Activated CD4-positive, CD25-positive, alpha-beta regulatory T cell treated with anti-CD3 and anti-CD28 coated beads, Interleukin-2, amount 50 U/mL, for 24 hours (primary cell): ENCODE measurements around the gene PCDH15.
"Not testable (repeated sequence)": the region's sequence is repeated elsewhere in the genome, so short reads cannot be mapped to it uniquely, and the experiment has no call there.

Experiments
- ATAC-seq, 2 donors: fragments of 150-1000 bp; cut with Tn5 transposase; one replicate each; pipeline ENCODE4 v1.10.0; 2021; ENCODE audit warnings: mild to moderate bottlenecking in 1 of 2, moderate library complexity in 1 of 2

Gene PCDH15

DNA sequence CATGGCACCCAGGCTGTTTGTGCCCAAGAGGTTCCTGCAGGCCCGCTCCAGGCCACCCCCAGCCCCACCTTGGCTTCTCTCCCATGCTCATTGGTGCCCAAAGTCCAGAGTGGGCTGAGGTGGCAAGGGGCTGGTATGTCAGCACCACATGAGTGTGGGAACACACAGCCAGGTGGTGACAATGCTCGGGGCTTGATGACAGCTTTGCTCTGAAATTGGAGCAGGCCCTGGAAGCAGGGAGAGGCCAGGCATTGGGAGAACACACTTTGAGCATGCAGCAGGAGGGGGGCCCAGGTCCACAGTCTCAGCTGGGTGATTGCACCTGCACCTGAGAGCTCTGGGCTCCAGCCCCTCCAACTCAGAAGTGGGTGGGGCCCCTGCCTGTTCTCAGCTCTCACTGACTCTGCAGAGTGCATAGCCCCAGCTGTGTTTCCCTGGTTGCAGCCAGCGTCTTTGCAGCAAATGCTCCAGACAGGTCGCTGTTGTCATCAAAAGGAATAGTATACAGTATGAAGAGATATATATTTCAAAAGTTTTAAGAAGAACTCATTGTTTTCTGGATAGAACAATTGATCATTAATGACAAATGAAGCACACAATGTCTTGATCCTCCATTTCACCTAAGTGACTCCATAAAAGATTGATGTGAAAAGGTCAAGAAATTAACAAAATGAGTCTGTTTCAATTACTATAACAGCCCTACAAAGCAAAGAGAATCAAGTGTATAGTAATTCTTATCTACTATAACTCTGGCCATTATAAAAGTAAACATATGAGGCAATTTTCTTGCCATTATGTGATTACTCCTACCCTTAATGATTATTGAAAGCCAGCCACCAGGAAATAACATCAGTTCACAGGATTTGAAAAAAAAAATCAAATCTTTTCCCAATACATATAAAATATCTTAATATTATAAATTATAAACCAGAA lies 848.1 kb downstream of the PCDH15 start:
- ATAC-seq = no peak

DNA sequence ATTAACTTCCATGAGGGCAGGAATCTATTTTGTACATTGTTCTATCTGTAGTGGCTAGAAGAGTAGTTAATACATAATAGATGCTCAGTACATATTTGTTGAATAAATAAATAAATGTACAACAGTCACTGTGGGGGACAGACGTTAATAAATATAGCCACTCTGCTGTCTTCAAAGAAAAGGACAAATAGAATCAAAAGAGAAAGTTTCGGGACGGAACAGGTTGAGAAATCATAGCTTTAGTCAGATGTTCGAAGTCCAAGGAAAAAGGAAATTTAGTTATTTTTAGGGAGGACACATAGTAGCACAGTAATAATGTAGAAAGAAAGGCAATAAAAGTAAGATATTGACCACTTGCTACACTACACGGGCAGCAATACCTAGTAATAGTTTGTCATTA lies 861.4 kb downstream of the PCDH15 start:
- no peak for ATAC-seq

- no peak for ATAC-seq
Observed at GRCh38 chr10:53930648-53931047, 870.4 kb downstream of the PCDH15 start.

GRCh38 chr10:53924051-53924700 lies 876.9 kb downstream of the PCDH15 start:
- ATAC-seq = not testable (repeated sequence)

DNA sequence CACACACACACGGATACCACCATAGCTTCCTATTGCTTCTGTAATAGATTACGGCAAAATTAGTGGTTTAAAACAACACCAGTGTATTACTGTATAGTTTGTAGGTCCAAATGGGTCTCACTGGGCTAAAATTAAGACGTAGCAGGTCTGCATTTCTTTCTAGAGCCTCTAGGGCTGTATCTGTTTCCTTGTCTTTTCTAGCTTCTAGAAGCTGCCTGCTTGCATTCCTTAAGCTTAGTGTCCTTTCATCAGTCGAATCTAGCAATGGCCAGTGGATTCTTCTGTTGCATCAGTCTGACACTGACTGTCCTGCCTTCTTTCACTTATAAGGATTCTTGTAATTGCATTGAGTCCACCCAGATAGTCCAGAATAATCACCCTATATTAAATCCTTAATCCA lies 882.3 kb downstream of the PCDH15 start:
- no peak for ATAC-seq

- ATAC-seq = no peak
Observed at GRCh38 chr10:53909791-53910190, 891.2 kb downstream of the PCDH15 start.

- no peak for ATAC-seq
Observed at GRCh38 chr10:53904506-53905241, 896.4 kb downstream of the PCDH15 start.

- ATAC-seq = no peak
Observed at GRCh38 chr10:53903756-53904155, 897.3 kb downstream of the PCDH15 start.

DNA sequence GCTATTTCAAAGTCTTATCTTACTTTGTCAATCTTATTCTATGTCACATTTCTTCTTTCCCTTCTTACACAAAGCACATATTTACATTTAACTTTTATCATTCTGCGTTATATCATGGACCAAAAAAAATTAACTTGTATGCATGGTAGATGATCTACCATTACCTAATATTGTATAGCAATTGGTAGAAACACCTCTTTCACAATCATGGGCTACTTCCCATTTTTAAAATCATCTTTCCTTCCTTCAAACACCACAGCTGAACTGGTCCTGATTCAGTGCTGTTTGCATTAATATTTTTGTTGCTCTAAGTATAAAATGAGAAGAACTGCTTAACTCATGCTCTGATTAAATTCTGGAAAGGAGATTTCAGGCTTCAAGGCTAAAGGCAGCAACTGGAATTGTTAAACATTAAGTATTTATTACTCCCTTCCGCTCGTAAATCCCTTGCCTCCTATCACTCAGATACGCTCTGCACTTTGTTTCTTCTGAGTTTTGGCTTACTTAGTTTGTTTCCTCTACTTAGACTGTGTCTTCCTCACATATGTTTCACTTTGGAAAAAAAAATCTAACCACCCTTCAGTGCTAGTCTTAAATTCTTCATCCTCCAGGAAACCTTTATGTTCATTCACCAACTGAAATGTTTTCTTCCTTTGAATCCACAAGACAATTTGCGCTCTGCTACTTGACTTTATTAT lies 901.4 kb downstream of the PCDH15 start:
- ATAC-seq = no peak

- no peak for ATAC-seq
Observed at GRCh38 chr10:53898532-53898931, 902.5 kb downstream of the PCDH15 start.

GRCh38 chr10:53894145-53894544 lies 906.9 kb downstream of the PCDH15 start:
- ATAC-seq = no peak

GRCh38 chr10:53893061-53893460 lies 908.0 kb downstream of the PCDH15 start:
- no peak for ATAC-seq

DNA sequence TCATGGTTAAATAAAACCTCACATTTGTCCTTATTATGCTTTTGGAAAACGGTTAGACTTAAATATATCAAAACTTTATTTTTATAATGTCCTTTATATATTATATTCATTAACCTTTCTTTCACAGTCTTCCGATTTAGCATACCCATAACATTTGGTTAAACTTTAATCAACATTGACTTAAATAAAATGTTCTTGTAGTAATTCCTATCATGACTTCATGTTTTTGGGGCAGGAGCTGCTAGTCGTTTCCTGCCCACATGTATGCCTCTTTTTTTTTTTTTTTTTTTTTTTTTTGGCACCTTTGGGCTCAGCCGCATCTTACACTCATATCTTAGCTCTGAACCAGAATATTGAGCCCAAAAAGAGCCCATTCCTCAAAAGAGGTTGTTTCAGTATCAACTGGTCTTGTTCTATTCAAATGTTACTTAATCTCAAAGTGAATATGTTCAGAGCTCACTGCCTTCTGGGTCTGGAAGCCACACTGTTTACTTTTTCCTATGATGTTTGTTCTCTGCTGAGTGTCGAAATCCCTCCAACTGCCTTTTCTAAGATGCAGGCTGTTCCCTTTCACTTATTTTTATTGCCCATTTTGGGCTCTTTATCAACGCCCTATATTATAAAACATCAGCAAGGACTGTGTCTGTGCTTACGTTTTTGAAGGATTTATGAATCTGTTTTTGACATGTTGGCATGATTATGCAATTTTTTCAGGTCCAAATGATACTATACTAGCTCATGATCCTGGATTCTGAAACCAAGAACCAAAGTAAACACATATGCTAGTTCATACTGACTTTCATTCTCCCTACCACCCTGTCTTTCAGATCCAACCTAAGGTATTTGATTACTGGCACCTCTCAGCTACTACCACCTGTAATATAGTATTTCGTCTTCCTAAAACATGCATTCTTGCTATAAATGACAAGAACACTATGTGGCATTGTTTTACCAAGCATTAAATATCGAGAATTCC lies 914.4 kb downstream of the PCDH15 start:
- ATAC-seq = no peak

DNA sequence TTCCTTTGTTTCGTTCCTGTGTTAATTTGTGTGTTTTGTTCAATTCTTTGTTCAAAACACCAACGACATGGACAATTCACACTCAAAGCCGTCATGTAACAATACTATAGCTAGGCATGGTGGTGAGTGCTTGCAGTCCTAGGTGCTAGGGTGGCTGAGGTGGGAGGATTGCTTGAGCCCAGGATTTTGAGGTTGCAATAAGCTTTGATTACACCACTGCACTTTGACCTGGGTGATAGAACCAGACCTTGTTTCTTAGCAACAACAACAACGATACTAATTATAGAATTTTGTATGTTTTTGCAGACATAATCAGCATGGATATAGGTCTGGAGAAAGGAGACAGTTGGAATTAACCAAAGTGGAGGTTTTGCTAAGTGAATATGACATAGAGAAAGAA lies 936.2 kb downstream of the PCDH15 start:
- ATAC-seq = no peak

DNA sequence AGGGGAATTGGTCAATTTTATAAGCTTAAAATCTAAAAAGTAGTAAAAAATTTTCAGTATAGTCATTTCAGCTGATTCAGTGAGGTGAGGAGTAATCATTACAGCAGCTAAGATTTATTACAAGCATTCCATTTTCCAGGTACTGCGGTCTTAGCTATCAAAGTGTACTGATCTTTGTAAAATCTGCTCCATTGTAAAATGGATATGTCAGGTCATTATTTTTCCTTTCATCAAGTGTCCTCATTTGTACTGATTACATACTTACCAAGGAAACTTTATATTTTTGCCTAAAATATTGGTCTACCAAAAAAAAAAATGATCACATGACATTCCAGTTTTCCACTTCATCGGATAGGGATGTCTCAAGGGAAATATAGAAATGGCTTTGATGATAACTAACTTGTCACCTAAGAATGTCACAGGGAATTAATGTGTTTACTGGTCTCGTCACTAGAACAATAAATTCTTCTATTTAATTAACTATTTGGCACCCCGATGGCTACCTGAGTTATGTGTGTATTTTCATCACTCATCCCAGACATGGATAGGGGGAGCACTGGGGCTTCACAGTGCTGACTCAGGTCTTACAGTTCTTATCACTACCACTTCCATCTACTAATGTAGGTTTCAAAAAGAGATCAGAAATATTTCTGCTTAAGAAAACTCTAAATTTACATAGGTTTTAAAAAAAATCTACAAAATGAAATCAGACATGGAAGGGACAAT lies 948.4 kb downstream of the PCDH15 start:
- no peak for ATAC-seq

GRCh38 chr10:53846809-53847208 lies 954.2 kb downstream of the PCDH15 start:
- no peak for ATAC-seq

DNA sequence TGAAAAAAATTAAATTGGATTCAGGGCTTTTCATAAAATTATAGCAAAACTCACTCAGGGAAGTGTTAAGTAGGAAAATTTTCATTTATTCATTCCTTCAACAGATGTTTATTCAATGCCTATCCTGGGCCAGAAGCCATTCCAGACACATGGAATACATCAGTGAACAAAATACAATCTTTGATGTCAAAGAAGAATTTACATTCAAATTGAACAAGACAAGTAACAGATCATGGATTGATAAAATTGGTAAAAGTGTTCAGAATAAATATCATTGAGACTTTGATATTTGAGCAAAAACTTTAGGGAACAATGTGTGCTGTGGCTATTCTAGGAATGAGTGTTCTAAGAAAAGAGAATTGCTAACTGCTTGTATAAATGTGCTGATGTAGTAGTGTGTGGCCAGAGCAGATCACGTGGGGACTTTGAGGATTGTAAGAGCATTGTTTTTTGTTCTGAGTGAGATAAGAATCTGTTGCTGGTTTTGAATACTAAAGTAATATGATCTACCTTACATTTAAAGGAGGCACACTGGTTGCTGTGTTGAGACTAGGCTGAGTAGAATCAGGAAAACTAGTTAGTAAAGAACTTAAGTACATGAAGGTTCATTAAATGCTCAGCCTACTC lies 957.2 kb downstream of the PCDH15 start:
- no peak for ATAC-seq

DNA sequence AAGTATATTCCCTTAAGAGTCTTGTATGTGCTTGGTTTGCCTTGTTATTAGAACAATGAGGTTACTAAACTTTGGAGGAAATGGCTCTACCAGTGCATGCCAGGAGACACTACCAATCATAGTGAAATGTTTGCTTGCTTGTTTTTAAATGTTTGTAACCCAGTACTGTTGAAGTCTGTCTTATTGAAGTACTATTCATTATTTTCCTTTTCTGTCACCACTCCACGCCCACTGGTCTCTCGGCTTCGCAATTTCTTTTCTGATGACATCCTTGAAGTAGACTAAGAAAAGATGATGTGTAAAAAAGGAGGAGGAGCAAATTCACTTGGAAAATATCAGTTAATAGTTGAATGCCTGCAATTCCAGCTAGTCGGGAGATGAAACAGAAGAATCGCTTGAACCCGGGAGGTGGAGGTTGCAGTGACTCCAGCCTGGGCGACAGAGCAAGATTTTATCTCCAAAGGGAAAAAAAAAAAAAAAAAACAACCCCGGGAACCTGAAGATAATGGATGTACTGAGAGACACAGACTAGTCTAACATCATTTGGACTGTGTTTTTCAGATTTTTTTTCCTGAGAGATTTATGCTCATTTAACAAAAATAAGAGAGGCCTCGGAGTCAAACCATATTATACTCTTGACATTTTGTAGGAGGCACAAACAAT lies 959.4 kb downstream of the PCDH15 start:
- no peak for ATAC-seq

DNA sequence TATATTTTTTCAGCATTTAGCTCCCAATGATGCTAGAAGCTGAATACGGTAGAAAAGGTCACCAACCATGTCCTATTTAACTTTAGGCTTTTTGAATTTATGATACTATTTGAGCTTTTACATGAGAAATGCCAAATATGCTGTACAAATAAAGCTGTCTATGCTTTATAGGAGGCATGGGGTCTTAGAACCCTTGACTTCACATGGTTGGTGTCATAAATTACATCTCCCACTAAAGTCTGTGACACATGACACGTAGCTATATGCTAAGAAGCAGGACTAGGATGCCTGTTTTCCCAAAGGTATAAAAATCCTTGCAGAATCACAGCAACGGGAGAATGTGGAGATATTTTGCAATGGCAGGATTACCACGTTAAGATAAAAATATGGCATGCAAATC lies 960.4 kb downstream of the PCDH15 start:
- ATAC-seq = no peak
